Esophagus squamous epithelium (tissue), 5 donors: Measurements from ENCODE around the gene PCBP4. TPM values are rescaled to one million over a fixed set of nuclear protein-coding genes. Genes with fewer than 3 reads are reported as not detected.

Source experiments
- DNase-seq: peaks from one replicate; lab custom pipeline; 2025; lab: John Stamatoyannopoulos, UW
- H3K27ac ChIP-seq, 4 donors: fragments of 200-600 bp; sonication (generic); one replicate each; pipeline ENCODE4 v1.5.1; 2016 to 2019; ENCODE audit warnings: mild to moderate bottlenecking in 1 of 4
- H3K27me3 ChIP-seq, 4 donors: fragments of 200-600 bp; sonication (generic); 1 replicate in 3 of 4; 2 replicates in 1 of 4; pipeline versions ENCODE4 v1.5.1 to v1.6.0; 2017 to 2021; ENCODE audit warnings: antibody characterized with exemption in 1 of 4
- H3K36me3 ChIP-seq, 3 donors: fragments of 200-600 bp; sonication (generic); one replicate each; pipeline ENCODE4 v1.5.1; 2016 to 2019
- H3K4me1 ChIP-seq, 3 donors: fragments of 200-600 bp; sonication (generic); one replicate each; pipeline ENCODE4 v1.5.1; 2017 to 2019
- H3K4me3 ChIP-seq, 4 donors: fragments of 200-600 bp; sonication (generic); 1 replicate in 3 of 4; 2 replicates in 1 of 4; pipeline ENCODE4 v1.5.1; 2016 to 2019; ENCODE audit warnings: mild to moderate bottlenecking in 2 of 4, moderate library complexity in 1 of 4
- H3K9me3 ChIP-seq, 3 donors: fragments of 200-600 bp; sonication (generic); one replicate each; pipeline ENCODE4 v1.5.1; 2016 to 2019
- CTCF ChIP-seq, 6 experiments: fragments of 450-650 bp in 4 of 6; fragments of 200-600 bp in 2 of 6; sonication (generic) in 2 of 6; IDR thresholded peaks; one replicate each; pipeline ENCODE4 v1.5.1; 2016 to 2019; ENCODE audit warnings: antibody characterized with exemption in 6 of 6, mild to moderate bottlenecking in 4 of 6, moderate library complexity in 4 of 6
- POLR2A ChIP-seq, 4 donors: fragments of 450-650 bp; IDR thresholded peaks; one replicate each; pipeline ENCODE4 v1.6.1; 2017; ENCODE audit warnings: antibody characterized with exemption in 4 of 4, mild to moderate bottlenecking in 4 of 4, moderate library complexity in 3 of 4
- WGBS, 2 donors: methylation state at CpG; one replicate each; pipeline ENCODE4 v1.1.5; 2018; 5-methylcytosine and 5-hydroxymethylcytosine counted together
- intact Hi-C: fragments of 100-400 bp; cut with DNase I; formaldehyde crosslinking; loops from one replicate; pipeline ENCODE4 v1.15.0; 2022
- total RNA-seq, 4 donors: library from RNA; depleted of rRNA; stranded (reverse); fragments of >200 nt; gene quantifications; one replicate each; pipeline ENCODE4 v1.1.0, GENCODE V29; 2016
- donor health status: DM: yes; HTN: yes; CAD: no.

PCBP4 gene
- total RNA-seq, 4 donors from 2014 or later: 13.0 to 47.3 (median 19.5) TPM

- Histone ChIP-seq H3K27ac (no peak overlapping the region), H3K4me1 (no peaks in the 10 kb centered on the region), H3K36me3 (peaks cover 34 to 67% (median 48%) of the 10 kb centered on the region in 3 donors), H3K27me3 (no peaks in the 10 kb centered on the region), H3K9me3 (no peaks in the 10 kb centered on the region), H3K4me3 (no peak overlapping the region)
- TF ChIP-seq POLR2A (IDR thresholded peaks at IDR 0.05): no peak
- no peak for TF ChIP-seq CTCF (IDR thresholded peaks at IDR 0.05)
- intact Hi-C loops: no loop called here
- WGBS, 2 donors: 91 to 98% methylated on average over 5 to 9 of the region's 13 CpGs
- no peak for DNase-seq
These were observed 33.6 kb downstream of the PCBP4 start for GRCh38 chr3:51933471-51934138.

GRCh38 chr3:51932471-51933370 is 34.5 kb downstream of the PCBP4 start:
- Histone ChIP-seq H3K4me3 (no peak overlapping the region), H3K27me3 (no peaks in the 10 kb centered on the region), H3K36me3 (peaks cover 29 to 58% (median 43%) of the 10 kb centered on the region in 3 donors), H3K27ac (no peak overlapping the region), H3K4me1 (no peaks in the 10 kb centered on the region), H3K9me3 (no peaks in the 10 kb centered on the region)
- intact Hi-C loops: no loop called here
- WGBS, 2 donors: 94 to 96% methylated on average over 11 to 13 of the region's 15 CpGs
- DNase-seq: no peak
- TF ChIP-seq POLR2A (IDR thresholded peaks at IDR 0.05) (no peak), CTCF (IDR thresholded peaks at IDR 0.05) (no peak)

- TF ChIP-seq CTCF (IDR thresholded peaks at IDR 0.05) (no peak), POLR2A (IDR thresholded peaks at IDR 0.05) (no peak)
- Histone ChIP-seq H3K4me3 (no peak overlapping the region), H3K27me3 (no peaks in the 10 kb centered on the region), H3K9me3 (no peaks in the 10 kb centered on the region), H3K27ac (no peak overlapping the region), H3K4me1 (no peaks in the 10 kb centered on the region), H3K36me3 (peaks cover 25 to 49% (median 33%) of the 10 kb centered on the region in 3 donors)
- no peak for DNase-seq
- WGBS, 2 donors: 76 to 93% methylated on average over 6 of the region's 6 CpGs
- intact Hi-C loops: no loop called here
These were observed 35.5 kb downstream of the PCBP4 start for GRCh38 chr3:51931756-51932155.

DNA sequence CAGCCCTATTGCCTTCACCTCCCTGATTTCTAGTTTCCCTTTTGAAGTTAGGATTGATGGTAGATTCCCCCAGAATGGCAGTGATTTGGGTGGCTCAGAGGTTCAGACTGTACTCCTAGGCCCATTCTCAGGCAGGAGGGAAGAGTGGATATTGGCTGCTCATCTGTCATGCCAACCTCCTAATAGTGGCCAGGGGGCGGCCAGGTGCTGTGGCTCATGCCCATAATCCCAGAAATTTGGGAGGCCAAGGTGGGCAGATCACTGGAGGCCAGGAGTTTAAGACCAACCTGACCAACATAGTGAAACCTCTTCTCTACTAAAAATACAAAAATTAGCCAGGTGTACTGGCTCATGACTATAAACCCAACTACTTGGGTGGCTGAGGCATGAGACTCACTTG is 36.8 kb downstream of the PCBP4 start:
- Histone ChIP-seq H3K4me1 (no peaks in the 10 kb centered on the region), H3K9me3 (no peaks in the 10 kb centered on the region), H3K4me3 (no peak overlapping the region), H3K27ac (no peak overlapping the region), H3K36me3 (peaks cover 18 to 35% (median 20%) of the 10 kb centered on the region in 3 donors), H3K27me3 (no peaks in the 10 kb centered on the region)
- no peak for TF ChIP-seq POLR2A (IDR thresholded peaks at IDR 0.05)
- TF ChIP-seq CTCF (IDR thresholded peaks at IDR 0.05): no peak
- no peak for DNase-seq
- intact Hi-C loops: no loop called here
- WGBS, 2 donors: no CpG with 5 or more reads among the region's 1 CpG
